Measurements from ENCODE around the gene ZCCHC24.

DNA sequence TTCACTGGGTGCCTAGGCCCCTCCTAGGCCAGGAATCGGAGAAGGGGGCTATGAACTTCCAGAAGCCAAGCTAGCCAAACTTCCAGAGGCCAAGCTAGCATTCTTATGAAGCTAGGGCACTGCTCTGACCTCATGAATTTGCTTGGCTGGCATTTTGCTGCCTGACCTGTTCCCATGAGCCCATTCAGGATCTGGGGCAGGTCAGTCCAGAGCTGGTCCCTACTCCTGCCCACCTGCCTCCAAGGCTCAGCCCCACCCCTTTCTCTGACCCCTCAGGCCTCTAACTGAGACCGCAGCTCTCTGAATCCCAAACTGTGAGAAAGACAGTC, 99.4 kb downstream of the ZCCHC24 start:
- TF ChIP-seq, protein P1, sequence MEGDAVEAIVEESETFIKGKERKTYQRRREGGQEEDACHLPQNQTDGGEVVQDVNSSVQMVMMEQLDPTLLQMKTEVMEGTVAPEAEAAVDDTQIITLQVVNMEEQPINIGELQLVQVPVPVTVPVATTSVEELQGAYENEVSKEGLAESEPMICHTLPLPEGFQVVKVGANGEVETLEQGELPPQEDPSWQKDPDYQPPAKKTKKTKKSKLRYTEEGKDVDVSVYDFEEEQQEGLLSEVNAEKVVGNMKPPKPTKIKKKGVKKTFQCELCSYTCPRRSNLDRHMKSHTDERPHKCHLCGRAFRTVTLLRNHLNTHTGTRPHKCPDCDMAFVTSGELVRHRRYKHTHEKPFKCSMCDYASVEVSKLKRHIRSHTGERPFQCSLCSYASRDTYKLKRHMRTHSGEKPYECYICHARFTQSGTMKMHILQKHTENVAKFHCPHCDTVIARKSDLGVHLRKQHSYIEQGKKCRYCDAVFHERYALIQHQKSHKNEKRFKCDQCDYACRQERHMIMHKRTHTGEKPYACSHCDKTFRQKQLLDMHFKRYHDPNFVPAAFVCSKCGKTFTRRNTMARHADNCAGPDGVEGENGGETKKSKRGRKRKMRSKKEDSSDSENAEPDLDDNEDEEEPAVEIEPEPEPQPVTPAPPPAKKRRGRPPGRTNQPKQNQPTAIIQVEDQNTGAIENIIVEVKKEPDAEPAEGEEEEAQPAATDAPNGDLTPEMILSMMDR (IDR thresholded peaks at IDR 0.05): no peak
- no peak for TF ChIP-seq POLR2A (IDR thresholded peaks at IDR 0.05)
